ENCODE results near the gene HSD17B12.

The HSD17B12 gene

GRCh38 chr11:43737201-43737590 lies 56.7 kb downstream of the HSD17B12 start:
- DNase-seq (ENCODE audit: low read depth) = no peak
- no peak for TF ChIP-seq CTCF (conservative IDR thresholded peaks at IDR 0.05; ENCODE audit: low read length)
- no peak overlapping the region for H3K4me3 ChIP-seq (ENCODE audit: low read length)

GRCh38 chr11:43738600-43739409 lies 58.3 kb downstream of the HSD17B12 start:
- peak overlapping the region; percentile 21 for H3K4me3 ChIP-seq (ENCODE audit: low read length)
- no peak for TF ChIP-seq CTCF (conservative IDR thresholded peaks at IDR 0.05; ENCODE audit: low read length)
- peak; percentile 80 for DNase-seq (ENCODE audit: low read depth)

GRCh38 chr11:43746670-43747069 lies 66.1 kb downstream of the HSD17B12 start:
- H3K4me3 ChIP-seq (ENCODE audit: low read length) = no peak overlapping the region
- DNase-seq (ENCODE audit: low read depth) = no peak
- TF ChIP-seq CTCF (conservative IDR thresholded peaks at IDR 0.05; ENCODE audit: low read length) = no peak

- DNase-seq (ENCODE audit: low read depth) = no peak
- TF ChIP-seq CTCF (conservative IDR thresholded peaks at IDR 0.05; ENCODE audit: low read length) = no peak
- no peak overlapping the region for H3K4me3 ChIP-seq (ENCODE audit: low read length)
Observed at GRCh38 chr11:43747130-43747802, 66.7 kb downstream of the HSD17B12 start.

- no peak for DNase-seq (ENCODE audit: low read depth)
- no peak overlapping the region for H3K4me3 ChIP-seq (ENCODE audit: low read length)
- TF ChIP-seq CTCF (conservative IDR thresholded peaks at IDR 0.05; ENCODE audit: low read length) = no peak
Observed at GRCh38 chr11:43748095-43748494, 67.6 kb downstream of the HSD17B12 start.

GRCh38 chr11:43751726-43752125 lies 71.2 kb downstream of the HSD17B12 start:
- H3K4me3 ChIP-seq (ENCODE audit: low read length) = no peak overlapping the region
- TF ChIP-seq CTCF (conservative IDR thresholded peaks at IDR 0.05; ENCODE audit: low read length) = no peak
- no peak for DNase-seq (ENCODE audit: low read depth)

- peak; percentile 11 for DNase-seq (ENCODE audit: low read depth)
- no peak overlapping the region for H3K4me3 ChIP-seq (ENCODE audit: low read length)
- no peak for TF ChIP-seq CTCF (conservative IDR thresholded peaks at IDR 0.05; ENCODE audit: low read length)
Observed at GRCh38 chr11:43756575-43756974, 76.0 kb downstream of the HSD17B12 start.
